MCF 10A (cell line): ENCODE measurements around the gene MAD2L1. TPM values are rescaled to one million over a fixed set of nuclear protein-coding genes. Genes with fewer than 3 reads are reported as not detected.

ENCODE experiments used
- BruUV-seq: library from RNA; stranded (reverse); fragments of 400-500 nt; replicated peaks from 2 replicates; lab custom pipeline; 2021; lab: Mats Ljungman, UMichigan
- CTCF ChIA-PET: fragments of 300-600 bp; sonication (Branson Sonifier 250); formaldehyde crosslinking; extraction: SDS; loops from one replicate; lab custom pipeline; 2021; ENCODE audit warnings: antibody characterized with exemption, inconsistent platforms; lab: Yijun Ruan, JAX
- POLR2A ChIA-PET: fragments of 300-600, 350-650 bp; sonication (Branson Sonifier 250); formaldehyde crosslinking; extraction: SDS; loops from one replicate; lab custom pipeline; 2020; ENCODE audit warnings: antibody characterized with exemption, inconsistent platforms; lab: Yijun Ruan, JAX
- DNase-seq: peaks from one replicate; pipeline ENCODE4 v3.0.0-alpha.2; 2018; ENCODE audit not compliant: unreplicated experiment
- H3K27ac Mint-ChIP-seq: one replicate; pipeline ENCODE4 v1.8.0; 2022; ENCODE audit warnings: mild to moderate bottlenecking, low read depth, mixed read lengths; ENCODE audit not compliant: unreplicated experiment
- H3K27me3 Mint-ChIP-seq: one replicate; pipeline ENCODE4 v1.8.0; 2022; ENCODE audit warnings: mixed read lengths; ENCODE audit not compliant: insufficient read depth, unreplicated experiment
- H3K36me3 Mint-ChIP-seq: one replicate; pipeline ENCODE4 v1.8.0; 2022; ENCODE audit warnings: mild to moderate bottlenecking, moderate library complexity, mixed read lengths; ENCODE audit not compliant: insufficient read depth, unreplicated experiment
- H3K4me1 Mint-ChIP-seq: one replicate; pipeline ENCODE4 v1.8.0; 2022; ENCODE audit warnings: mixed read lengths; ENCODE audit not compliant: insufficient read depth, unreplicated experiment
- H3K4me3 Mint-ChIP-seq: one replicate; pipeline ENCODE4 v1.8.0; 2022; ENCODE audit warnings: mild to moderate bottlenecking, moderate library complexity, mixed read lengths; ENCODE audit not compliant: unreplicated experiment
- H3K9me3 Mint-ChIP-seq: one replicate; pipeline ENCODE4 v1.8.0; 2022; ENCODE audit warnings: mixed read lengths; ENCODE audit not compliant: unreplicated experiment
- CTCF ChIP-seq: fragments of 200-600 bp; IDR thresholded peaks from one replicate; pipeline ENCODE4 v1.8.0; 2022; ENCODE audit warnings: antibody characterized with exemption, mild to moderate bottlenecking; ENCODE audit not compliant: unreplicated experiment
- intact Hi-C: fragments of 100-400 bp; cut with micrococcal nuclease; formaldehyde crosslinking; loops from 2 replicates; pipeline ENCODE4 v1.14.1; 2022
- total RNA-seq: library from RNA; stranded (reverse); gene quantifications from 2 replicates; pipeline ENCODE4 v1.2.3, GENCODE V29; 2022

The MAD2L1 gene
- total RNA-seq, 1 experiment from 2014 or later: 26.8 TPM

GRCh38 chr4:120080533-120080932 is 13.9 kb upstream of the MAD2L1 start:
- Mint-ChIP-seq H3K27ac (no peak overlapping the region), H3K36me3 (no peaks in the 10 kb centered on the region), H3K27me3 (no peaks in the 10 kb centered on the region), H3K4me3 (no peak overlapping the region), H3K9me3 (no peaks in the 10 kb centered on the region), H3K4me1 (no peaks in the 10 kb centered on the region)
- CTCF ChIA-PET: interaction anchor here (0.6 to 1.0 kb wide), 2 partner anchors 9 to 225 kb away, joined by 3 read pairs; no protein-coding TSS in a partner anchor
- TF ChIP-seq CTCF: no peak
- no peak for DNase-seq
- BruUV-seq: no TSS peak
- POLR2A ChIA-PET: interaction anchor here (0.6 to 0.8 kb wide), 3 partner anchors 7 to 1616 kb away, joined by 3 read pairs; partner anchors contain the start of gene ANXA5
- intact Hi-C loops: no loop called here

- H3K9me3 Mint-ChIP-seq: no peaks in the 10 kb centered on the region
- no peak overlapping the region for H3K4me3 Mint-ChIP-seq
- no peak for TF ChIP-seq CTCF
- no peak overlapping the region for H3K27ac Mint-ChIP-seq
- no peaks in the 10 kb centered on the region for H3K27me3 Mint-ChIP-seq
- intact Hi-C loops: no loop called here
- H3K4me1 Mint-ChIP-seq: no peaks in the 10 kb centered on the region
- DNase-seq: no peak
- ChIA-PET CTCF (interaction anchor here (0.6 to 1.0 kb wide), 2 partner anchors 8 to 225 kb away, joined by 3 read pairs; no protein-coding TSS in a partner anchor), POLR2A (interaction anchor here (0.6 to 0.8 kb wide), 4 partner anchors 8 to 1617 kb away, joined by 3 read pairs; partner anchors contain the start of gene ANXA5)
- no peaks in the 10 kb centered on the region for H3K36me3 Mint-ChIP-seq
- BruUV-seq: no TSS peak
Measured at GRCh38 chr4:120079839-120080520, 13.3 kb upstream of the MAD2L1 start.

- no peak for TF ChIP-seq CTCF
- intact Hi-C loops: no loop called here
- Mint-ChIP-seq H3K4me1 (no peaks in the 10 kb centered on the region), H3K27ac (no peak overlapping the region), H3K9me3 (no peaks in the 10 kb centered on the region), H3K36me3 (no peaks in the 10 kb centered on the region), H3K27me3 (no peaks in the 10 kb centered on the region), H3K4me3 (no peak overlapping the region)
- CTCF ChIA-PET: interaction anchor here (0.6 to 1.1 kb wide), 2 partner anchors 326 to 1114 kb away, joined by 3 to 4 read pairs; no protein-coding TSS in a partner anchor
- no peak for DNase-seq
- POLR2A ChIA-PET: no interaction called here
- no TSS peak for BruUV-seq
Measured at GRCh38 chr4:120078216-120078615, 11.6 kb upstream of the MAD2L1 start.

- DNase-seq: peak; percentile 80
- H3K4me1 Mint-ChIP-seq: peaks cover 27% of the 10 kb centered on the region
- TF ChIP-seq CTCF: peak; percentile 64
- H3K27me3 Mint-ChIP-seq: no peaks in the 10 kb centered on the region
- no TSS peak for BruUV-seq
- H3K36me3 Mint-ChIP-seq: no peaks in the 10 kb centered on the region
- ChIA-PET POLR2A (no interaction called here), CTCF (interaction anchor here (0.7 to 1.2 kb wide), 8 partner anchors 9 to 1237 kb away, joined by 3 to 4 read pairs (median 3); no protein-coding TSS in a partner anchor)
- H3K9me3 Mint-ChIP-seq: no peaks in the 10 kb centered on the region
- H3K27ac Mint-ChIP-seq: no peak overlapping the region
- intact Hi-C loops: loop anchor here (1.0 to 5.0 kb wide), 3 partner anchors 86 to 1041 kb away; no protein-coding TSS in a partner anchor
- H3K4me3 Mint-ChIP-seq: no peak overlapping the region
Measured at GRCh38 chr4:120071192-120071795, 4.6 kb upstream of the MAD2L1 start.
